HG03354 (cell line): Measurements from ENCODE around the gene WT1.

Source experiments
- ATAC-seq: cut with Tn5 transposase; IDR thresholded peaks from one replicate; pipeline ENCODE4 v1.9.1; 2021; ENCODE audit warnings: mild to moderate bottlenecking; ENCODE audit not compliant: unreplicated experiment, poor library complexity, severe bottlenecking

WT1 gene

GRCh38 chr11:32439501-32440210 lies 4.3 kb upstream of the WT1 start:
- ATAC-seq, result no peak

DNA sequence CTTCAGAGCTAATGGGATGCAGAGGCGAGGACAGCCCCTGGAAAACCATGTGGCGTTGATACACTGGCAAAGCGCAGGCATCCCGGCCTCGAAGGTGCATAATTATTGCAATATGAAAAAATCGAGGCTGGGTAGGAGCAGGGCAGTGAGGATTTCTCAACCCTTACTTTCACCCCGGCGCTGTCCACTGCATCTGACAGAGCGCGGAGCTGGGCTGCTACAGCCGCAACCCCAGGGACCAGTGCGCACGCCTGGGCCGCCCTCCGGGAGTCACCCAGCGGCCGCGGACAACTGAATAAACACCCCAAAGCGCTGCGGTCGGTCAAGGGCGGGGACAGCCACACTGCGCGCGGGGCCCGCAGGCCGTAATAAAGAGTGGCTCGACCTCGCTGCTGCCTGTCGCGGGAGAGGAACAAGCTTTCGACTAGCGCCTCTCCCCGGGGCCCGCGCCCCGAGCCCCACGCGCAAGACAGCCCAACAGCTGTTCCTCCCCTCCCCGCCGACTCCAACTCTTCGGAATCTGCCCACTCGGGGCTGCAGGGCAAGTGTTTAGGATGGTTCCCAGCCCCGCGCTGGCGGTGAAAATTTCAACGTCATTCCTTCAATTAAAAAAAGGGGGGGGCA lies 3.6 kb upstream of the WT1 start:
- no peak for ATAC-seq

- no peak for ATAC-seq
Measured at GRCh38 chr11:32438346-32438865, 3.1 kb upstream of the WT1 start.

GRCh38 chr11:32437495-32438345 lies 2.4 kb upstream of the WT1 start:
- no peak for ATAC-seq

GRCh38 chr11:32436751-32437494 lies 1.6 kb upstream of the WT1 start:
- no peak for ATAC-seq

- ATAC-seq, result no peak
Measured at GRCh38 chr11:32435942-32436750, 807 bp upstream of the WT1 start.

DNA sequence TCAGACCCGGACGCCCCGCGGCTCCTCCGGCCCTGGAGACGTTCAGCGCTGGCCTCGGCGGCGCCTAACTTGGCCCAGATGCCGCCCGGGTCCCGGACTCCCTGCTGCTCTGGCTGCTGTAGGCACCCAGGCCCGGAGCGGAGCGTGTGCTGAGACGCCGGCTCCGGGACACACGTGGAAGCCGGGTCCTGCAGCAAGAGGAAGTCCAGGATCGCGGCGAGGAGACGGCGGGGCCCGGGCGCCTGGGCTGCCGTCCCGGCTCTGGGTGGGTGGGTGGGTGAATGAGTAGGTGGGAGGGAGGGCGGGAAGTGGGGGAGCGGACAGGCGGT lies 223 bp downstream of the WT1 start:
- no peak for ATAC-seq

- ATAC-seq, result no peak
Measured at GRCh38 chr11:32434356-32435151, 785 bp downstream of the WT1 start.

- no peak for ATAC-seq
Measured at GRCh38 chr11:32433914-32434355, 1.4 kb downstream of the WT1 start.

DNA sequence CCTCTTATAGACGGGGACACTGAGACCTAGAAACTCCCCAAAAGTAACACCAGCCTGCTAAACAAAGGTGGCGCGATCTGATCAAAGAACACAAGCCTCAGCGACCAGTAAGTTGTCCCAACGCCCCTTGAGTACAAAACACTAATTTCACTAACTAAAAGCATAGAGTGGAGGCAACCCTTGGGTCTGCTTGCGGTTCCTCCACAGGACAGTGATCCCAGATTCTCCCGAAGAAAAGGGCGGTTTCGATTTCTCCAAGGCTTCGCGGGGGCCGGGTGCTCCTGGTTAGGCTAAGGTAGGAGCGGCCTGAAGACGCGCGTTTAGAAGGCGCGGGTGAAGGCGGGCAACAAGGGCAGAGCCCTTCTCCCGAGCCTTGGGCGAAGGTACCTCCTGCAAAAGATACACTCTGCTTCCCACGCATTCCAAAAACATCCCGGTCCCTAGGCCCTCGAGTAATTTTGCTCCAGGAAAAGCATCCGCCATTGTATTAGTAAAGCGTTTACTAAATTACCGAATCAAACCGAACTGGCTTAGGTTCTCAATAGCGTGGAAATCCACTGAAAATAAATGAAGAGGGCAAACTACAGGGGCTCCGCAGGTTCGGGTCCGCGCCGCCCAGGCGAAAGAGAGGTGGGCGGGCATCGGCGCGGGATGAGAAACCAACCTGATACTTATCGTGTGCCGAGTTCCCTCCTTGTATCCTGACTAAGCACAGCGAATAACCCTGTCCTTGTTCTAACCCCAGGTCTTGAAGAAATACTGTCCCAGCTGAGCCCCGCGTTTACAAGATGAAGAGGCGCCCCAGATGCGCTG lies 2.0 kb downstream of the WT1 start:
- no peak for ATAC-seq

GRCh38 chr11:32432565-32432964 lies 2.8 kb downstream of the WT1 start:
- ATAC-seq, result no peak

DNA sequence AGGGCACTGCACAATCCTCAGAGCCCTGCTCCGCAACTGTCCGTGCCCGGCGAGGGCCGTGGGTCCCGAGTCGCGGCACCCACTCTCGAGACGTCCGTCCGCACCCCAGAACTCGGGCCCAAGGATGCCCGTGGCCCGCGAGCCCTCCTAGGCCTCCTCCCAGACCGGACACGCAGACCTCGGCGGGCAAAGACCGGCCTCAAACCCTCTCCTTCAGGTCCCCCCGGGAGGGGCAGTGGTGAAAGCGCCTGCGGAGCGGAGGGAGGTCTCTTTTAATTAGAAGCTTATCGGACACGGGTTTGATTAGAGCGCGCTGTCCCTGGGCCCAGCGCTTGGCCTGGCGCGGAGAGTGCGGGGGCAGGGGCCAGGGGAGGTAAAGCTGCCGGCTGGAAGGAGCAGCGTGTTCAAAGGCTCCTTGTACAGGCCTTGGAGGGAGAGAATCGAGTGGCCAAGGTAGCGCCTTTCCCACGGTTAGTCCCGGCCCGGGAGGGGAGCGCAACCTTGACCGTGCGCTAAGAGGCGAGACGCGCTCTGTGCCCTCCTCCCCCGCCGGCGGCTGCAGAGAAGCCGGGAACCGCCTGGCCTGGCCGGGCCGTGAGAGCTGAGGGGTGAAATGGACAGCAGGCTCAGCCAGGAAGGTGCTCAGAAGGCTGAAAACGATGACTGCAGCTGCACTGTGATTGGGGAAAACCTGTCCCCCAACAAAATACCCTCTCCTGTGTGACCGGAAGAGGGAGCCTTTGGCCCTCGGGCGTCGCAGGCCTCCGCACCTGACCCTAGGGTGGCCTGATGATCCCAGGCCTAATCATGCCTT lies 4.6 kb downstream of the WT1 start:
- ATAC-seq, result no peak

- no peak for ATAC-seq
Measured at GRCh38 chr11:32429477-32429876, 5.9 kb downstream of the WT1 start.

GRCh38 chr11:32428665-32429303 lies 6.6 kb downstream of the WT1 start:
- ATAC-seq, result no peak

DNA sequence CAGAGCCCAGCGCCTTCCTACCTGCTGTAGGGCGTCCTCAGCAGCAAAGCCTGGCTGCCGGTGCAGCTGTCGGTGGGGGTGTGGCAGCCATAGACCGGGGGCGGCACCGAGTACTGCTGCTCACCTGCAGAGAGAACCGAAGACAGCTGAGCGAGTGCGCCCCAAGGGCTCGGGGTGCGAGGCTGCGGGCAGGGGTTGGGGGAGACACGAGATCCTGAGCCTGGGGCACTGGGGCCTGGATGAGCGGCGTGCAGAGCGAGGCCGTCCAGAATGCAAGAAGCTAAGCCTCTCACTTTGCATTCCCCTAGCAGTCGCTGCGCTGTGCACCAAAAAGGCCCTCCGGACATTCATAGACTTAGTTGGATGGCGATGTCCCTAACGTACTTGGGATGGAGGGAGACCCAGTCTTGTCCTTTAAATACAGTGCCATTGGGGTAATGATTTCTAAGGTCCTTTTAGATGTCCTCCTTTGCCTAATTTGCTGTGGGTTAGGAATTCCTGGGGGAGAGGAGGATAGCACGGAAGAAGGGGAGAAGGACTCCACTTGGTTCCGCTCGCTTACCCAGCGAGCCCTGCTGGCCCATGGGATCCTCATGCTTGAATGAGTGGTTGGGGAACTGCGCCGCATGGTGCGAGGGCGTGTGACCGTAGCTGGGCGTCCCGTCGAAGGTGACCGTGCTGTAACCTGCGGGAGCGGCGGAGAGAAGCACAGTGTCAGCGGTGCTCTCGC lies 7.2 kb downstream of the WT1 start:
- ATAC-seq, result no peak

DNA sequence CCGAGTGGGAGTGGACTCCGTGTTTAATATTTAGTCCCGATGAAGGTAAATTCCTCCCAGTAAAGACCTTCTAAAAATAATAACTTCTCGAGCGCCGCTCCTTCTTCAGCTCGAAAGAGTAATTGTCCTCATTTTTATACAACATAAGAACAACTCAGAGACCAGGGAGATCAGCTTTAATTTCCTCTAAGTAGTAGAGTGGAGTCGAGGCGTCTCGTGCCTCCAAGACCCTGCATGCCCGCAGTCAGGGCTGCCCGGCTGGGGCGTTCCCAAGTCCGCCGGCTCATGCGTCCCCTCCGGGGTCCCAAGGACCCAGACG lies 7.8 kb downstream of the WT1 start:
- no peak for ATAC-seq
